ENCODE data around the gene SLC34A3.

The SLC34A3 gene

GRCh38 chr9:137230705-137231371, at the start of gene SLC34A3:
SLC34A3 (plus strand) TSS chr9:137230901; CDS start chr9:137231703, 802 bp downstream.
- DNase-seq (ENCODE audit: low read depth, low spot score) = no peak

GRCh38 chr9:137181680-137182079, 49.0 kb upstream of the SLC34A3 start:
- DNase-seq (ENCODE audit: low read depth, low spot score) = no peak

- DNase-seq (ENCODE audit: low read depth, low spot score) = no peak
Measured at GRCh38 chr9:137182836-137183235, 47.9 kb upstream of the SLC34A3 start.

- DNase-seq (ENCODE audit: low read depth, low spot score) = no peak
Measured at GRCh38 chr9:137183980-137184595, 46.6 kb upstream of the SLC34A3 start.

GRCh38 chr9:137184881-137185660, 45.6 kb upstream of the SLC34A3 start:
- no peak for DNase-seq (ENCODE audit: low read depth, low spot score)

GRCh38 chr9:137185921-137186320, 44.8 kb upstream of the SLC34A3 start:
- no peak for DNase-seq (ENCODE audit: low read depth, low spot score)

GRCh38 chr9:137186385-137186784, 44.3 kb upstream of the SLC34A3 start:
- DNase-seq (ENCODE audit: low read depth, low spot score) = no peak

- DNase-seq (ENCODE audit: low read depth, low spot score) = no peak
Measured at GRCh38 chr9:137187386-137187785, 43.3 kb upstream of the SLC34A3 start.

GRCh38 chr9:137188086-137188489, 42.6 kb upstream of the SLC34A3 start:
- no peak for DNase-seq (ENCODE audit: low read depth, low spot score)

- DNase-seq (ENCODE audit: low read depth, low spot score) = peak; percentile 98
Measured at GRCh38 chr9:137188490-137189296, 42.0 kb upstream of the SLC34A3 start, which contains the start of the genes ANAPC2 and SSNA1. ANAPC2 (minus strand) TSS chr9:137188560; CDS start chr9:137188532, 28 bp downstream. SSNA1 (plus strand) TSS chr9:137188676; CDS start chr9:137188727, 51 bp downstream.

- DNase-seq (ENCODE audit: low read depth, low spot score) = no peak
Measured at GRCh38 chr9:137189297-137190295, 41.1 kb upstream of the SLC34A3 start.

- DNase-seq (ENCODE audit: low read depth, low spot score) = no peak
Measured at GRCh38 chr9:137190315-137190856, 40.3 kb upstream of the SLC34A3 start.

GRCh38 chr9:137191245-137191644, 39.5 kb upstream of the SLC34A3 start:
- DNase-seq (ENCODE audit: low read depth, low spot score) = no peak

GRCh38 chr9:137191691-137192447, 38.8 kb upstream of the SLC34A3 start:
- no peak for DNase-seq (ENCODE audit: low read depth, low spot score)

- no peak for DNase-seq (ENCODE audit: low read depth, low spot score)
Measured at GRCh38 chr9:137192448-137192780, 38.3 kb upstream of the SLC34A3 start.

- no peak for DNase-seq (ENCODE audit: low read depth, low spot score)
Measured at GRCh38 chr9:137192859-137193258, 37.8 kb upstream of the SLC34A3 start.

- no peak for DNase-seq (ENCODE audit: low read depth, low spot score)
Measured at GRCh38 chr9:137193771-137194170, 36.9 kb upstream of the SLC34A3 start.

- DNase-seq (ENCODE audit: low read depth, low spot score) = peak; percentile 27
Measured at GRCh38 chr9:137194388-137194787, 36.3 kb upstream of the SLC34A3 start.

- no peak for DNase-seq (ENCODE audit: low read depth, low spot score)
Measured at GRCh38 chr9:137194909-137195308, 35.8 kb upstream of the SLC34A3 start.

Measured in astrocyte of the hippocampus (primary cell).